HepG2 (cell line): ENCODE results near the gene GPR152. TPM values are rescaled to one million over a fixed set of nuclear protein-coding genes. Genes with fewer than 3 reads are reported as not detected.

ENCODE experiments used
- BORCS8-MEF2B ChIP-seq: sonication (generic); formaldehyde crosslinking; IDR thresholded peaks from 2 replicates; pipeline ENCODE4 v1.8.0; 2022; ENCODE audit warnings: mild to moderate bottlenecking, missing genetic modification reagents
- CBFB ChIP-seq: sonication (generic); formaldehyde crosslinking; IDR thresholded peaks from 2 replicates; pipeline ENCODE4 v1.4.0; 2020; ENCODE audit warnings: missing genetic modification reagents
- DRAP1 ChIP-seq: IDR thresholded peaks from 2 replicates; pipeline ENCODE4 v1.6.1; 2016; ENCODE audit warnings: missing genetic modification reagents, missing compliant biosample characterization
- FOXK1 ChIP-seq: sonication (generic); formaldehyde crosslinking; IDR thresholded peaks from 2 replicates; pipeline ENCODE4 v1.4.0; 2020; ENCODE audit warnings: low read depth, missing genetic modification reagents, borderline replicate concordance
- FOXO1 ChIP-seq: sonication (generic); formaldehyde crosslinking; IDR thresholded peaks from 2 replicates; pipeline ENCODE4 v1.4.0; 2020; ENCODE audit warnings: missing genetic modification reagents
- GABPA ChIP-seq, 2 experiments: IDR thresholded peaks; 2 replicates each; pipeline ENCODE4 v1.6.1; 2011 to 2016; ENCODE audit warnings: low read depth in 2 of 2, low read length in 1 of 2, missing biosample characterization in 1 of 2, missing genetic modification characterization in 1 of 2
- GABPB1 ChIP-seq: IDR thresholded peaks from 2 replicates; pipeline ENCODE4 v1.6.1; 2016; ENCODE audit warnings: mild to moderate bottlenecking, missing genetic modification reagents, moderate library complexity, missing compliant biosample characterization
- KDM5B ChIP-seq: sonication (generic); formaldehyde crosslinking; IDR thresholded peaks from 2 replicates; pipeline ENCODE4 v1.4.0; 2020; ENCODE audit warnings: missing genetic modification reagents, mild to moderate bottlenecking, borderline replicate concordance
- MIXL1 ChIP-seq: IDR thresholded peaks from 2 replicates; pipeline ENCODE4 v1.6.1; 2016
- MTA3 ChIP-seq: sonication (generic); formaldehyde crosslinking; IDR thresholded peaks from 2 replicates; pipeline ENCODE4 v1.4.0; 2020; ENCODE audit warnings: missing genetic modification reagents
- NCOA5 ChIP-seq: sonication (generic); formaldehyde crosslinking; IDR thresholded peaks from 2 replicates; pipeline ENCODE4 v1.4.0; 2020; ENCODE audit warnings: missing genetic modification reagents
- RBFOX2 ChIP-seq: fragments of 200-400 bp; formaldehyde crosslinking; IDR thresholded peaks from 2 replicates; pipeline ENCODE4 v1.6.1; 2017; ENCODE audit warnings: low read depth, mild to moderate bottlenecking, low read length
- RNF2 ChIP-seq: fragments of 450-650 bp; conservative IDR thresholded peaks from 2 replicates; pipeline ENCODE4 v1.6.1; 2016; ENCODE audit warnings: low read depth
- SAFB2 ChIP-seq: sonication (generic); formaldehyde crosslinking; IDR thresholded peaks from 2 replicates; pipeline ENCODE4 v1.5.1; 2020; ENCODE audit warnings: missing genetic modification reagents, low read depth, mild to moderate bottlenecking, borderline replicate concordance
- SPEN ChIP-seq: sonication (generic); formaldehyde crosslinking; IDR thresholded peaks from 2 replicates; pipeline ENCODE4 v1.5.1; 2020; ENCODE audit warnings: low read depth, mild to moderate bottlenecking, missing genetic modification reagents
- ZFY ChIP-seq: sonication (generic); formaldehyde crosslinking; IDR thresholded peaks from 2 replicates; pipeline ENCODE4 v1.4.0; 2020; ENCODE audit warnings: missing genetic modification reagents
- ZNF512B ChIP-seq: sonication (generic); formaldehyde crosslinking; IDR thresholded peaks from 2 replicates; pipeline ENCODE4 v1.5.1; 2020; ENCODE audit warnings: missing genetic modification reagents, mild to moderate bottlenecking, borderline replicate concordance
- ZNF563 ChIP-seq: sonication (generic); formaldehyde crosslinking; IDR thresholded peaks from 2 replicates; pipeline ENCODE4 v1.8.0; 2022; ENCODE audit warnings: mild to moderate bottlenecking, moderate library complexity, missing genetic modification reagents
- ZNF652 ChIP-seq: IDR thresholded peaks from 2 replicates; pipeline ENCODE4 v1.6.1; 2016; ENCODE audit warnings: low read depth, borderline replicate concordance
- polyA plus RNA-seq, 8 experiments: library from polyadenylated mRNA; depleted of rRNA in 3 of 8; stranded (reverse) in 7 of 8; unstranded in 1 of 8; fragments of >200 nt; fragmentation: Illumina TruSeq in 4 of 8; extraction: Trizol in 4 of 8; gene quantifications; 2 replicates each; pipeline versions ENCODE4 v1.2.1 to v1.2.3, GENCODE V29; 2011 to 2016; ENCODE audit warnings: low read depth in 4 of 8, missing spikeins in 1 of 8, mixed read lengths in 1 of 8; ENCODE audit not compliant: insufficient read depth in 1 of 8
- total RNA-seq, 5 experiments: library from RNA; depleted of rRNA; stranded (reverse); fragments of >200 nt; fragmentation: Illumina TruSeq; extraction: Trizol; gene quantifications; 2 replicates each; pipeline ENCODE4 v1.2.3, GENCODE V29; 2016; ENCODE audit warnings: low read depth in 1 of 5
- TF ChIP-seq, protein P1 (sequence below): sonication (generic); formaldehyde crosslinking; IDR thresholded peaks from 2 replicates; pipeline ENCODE4 v1.4.0; 2020; ENCODE audit warnings: missing genetic modification reagents
- TF ChIP-seq, protein P2 (sequence below): sonication (generic); formaldehyde crosslinking; conservative IDR thresholded peaks from 2 replicates; pipeline ENCODE4 v1.4.0; 2020; ENCODE audit warnings: missing genetic modification reagents

Gene GPR152
- total and polyA plus RNA-seq, 2 of the 13 experiments (the other 11 are each of a cell fraction or from before 2014, with no cell fraction given): not detected

- TF ChIP-seq ZNF563: peak; percentile 75; the same call in 1 of the 2 replicates
- TF ChIP-seq ZNF512B (CRISPR knock-in tag): no peak
- peak; percentile 54; the same call in 1 of the 2 replicates for TF ChIP-seq KDM5B
- TF ChIP-seq RNF2: 0 out of 2 replicates have a peak, but pooled peaks have one; percentile 13
- TF ChIP-seq GABPA (IDR thresholded peaks at IDR 0.05; ENCODE audit: low read depth, low read length): peak; percentile 67
- peak; percentile 55; the same call in 1 of the 2 replicates for TF ChIP-seq GABPA (CRISPR knock-in tag; IDR thresholded peaks at IDR 0.05; ENCODE audit: low read depth)
- TF ChIP-seq MIXL1 (CRISPR knock-in tag): peak; percentile 10; the same call in 1 of the 2 replicates
- TF ChIP-seq FOXO1: peak; percentile 24; the same call in 1 of the 2 replicates
- peak; percentile 85 for TF ChIP-seq GABPB1
- TF ChIP-seq CBFB (CRISPR knock-in tag): 0 out of 2 replicates have a peak, but pooled peaks have one; percentile 9
- TF ChIP-seq SAFB2 (CRISPR knock-in tag): no peak; the same call in 1 of the 2 replicates
- no peak for TF ChIP-seq NCOA5 (CRISPR knock-in tag)
- TF ChIP-seq ZNF652 (CRISPR knock-in tag): 0 out of 2 replicates have a peak, but pooled peaks have one; percentile 58
- TF ChIP-seq, protein P1, sequence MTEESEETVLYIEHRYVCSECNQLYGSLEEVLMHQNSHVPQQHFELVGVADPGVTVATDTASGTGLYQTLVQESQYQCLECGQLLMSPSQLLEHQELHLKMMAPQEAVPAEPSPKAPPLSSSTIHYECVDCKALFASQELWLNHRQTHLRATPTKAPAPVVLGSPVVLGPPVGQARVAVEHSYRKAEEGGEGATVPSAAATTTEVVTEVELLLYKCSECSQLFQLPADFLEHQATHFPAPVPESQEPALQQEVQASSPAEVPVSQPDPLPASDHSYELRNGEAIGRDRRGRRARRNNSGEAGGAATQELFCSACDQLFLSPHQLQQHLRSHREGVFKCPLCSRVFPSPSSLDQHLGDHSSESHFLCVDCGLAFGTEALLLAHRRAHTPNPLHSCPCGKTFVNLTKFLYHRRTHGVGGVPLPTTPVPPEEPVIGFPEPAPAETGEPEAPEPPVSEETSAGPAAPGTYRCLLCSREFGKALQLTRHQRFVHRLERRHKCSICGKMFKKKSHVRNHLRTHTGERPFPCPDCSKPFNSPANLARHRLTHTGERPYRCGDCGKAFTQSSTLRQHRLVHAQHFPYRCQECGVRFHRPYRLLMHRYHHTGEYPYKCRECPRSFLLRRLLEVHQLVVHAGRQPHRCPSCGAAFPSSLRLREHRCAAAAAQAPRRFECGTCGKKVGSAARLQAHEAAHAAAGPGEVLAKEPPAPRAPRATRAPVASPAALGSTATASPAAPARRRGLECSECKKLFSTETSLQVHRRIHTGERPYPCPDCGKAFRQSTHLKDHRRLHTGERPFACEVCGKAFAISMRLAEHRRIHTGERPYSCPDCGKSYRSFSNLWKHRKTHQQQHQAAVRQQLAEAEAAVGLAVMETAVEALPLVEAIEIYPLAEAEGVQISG: peak; percentile 41; the same call in 1 of the 2 replicates
- 0 out of 2 replicates have a peak, but pooled peaks have one; percentile 16 for TF ChIP-seq FOXK1 (CRISPR knock-in tag)
- no peak for TF ChIP-seq BORCS8-MEF2B (CRISPR knock-in tag)
- TF ChIP-seq MTA3 (CRISPR knock-in tag): no peak
- peak; percentile 70 for TF ChIP-seq SPEN (CRISPR knock-in tag)
- peak; percentile 88 for TF ChIP-seq RBFOX2
- peak; percentile 59 for TF ChIP-seq DRAP1 (CRISPR knock-in tag)
- TF ChIP-seq, protein P2, sequence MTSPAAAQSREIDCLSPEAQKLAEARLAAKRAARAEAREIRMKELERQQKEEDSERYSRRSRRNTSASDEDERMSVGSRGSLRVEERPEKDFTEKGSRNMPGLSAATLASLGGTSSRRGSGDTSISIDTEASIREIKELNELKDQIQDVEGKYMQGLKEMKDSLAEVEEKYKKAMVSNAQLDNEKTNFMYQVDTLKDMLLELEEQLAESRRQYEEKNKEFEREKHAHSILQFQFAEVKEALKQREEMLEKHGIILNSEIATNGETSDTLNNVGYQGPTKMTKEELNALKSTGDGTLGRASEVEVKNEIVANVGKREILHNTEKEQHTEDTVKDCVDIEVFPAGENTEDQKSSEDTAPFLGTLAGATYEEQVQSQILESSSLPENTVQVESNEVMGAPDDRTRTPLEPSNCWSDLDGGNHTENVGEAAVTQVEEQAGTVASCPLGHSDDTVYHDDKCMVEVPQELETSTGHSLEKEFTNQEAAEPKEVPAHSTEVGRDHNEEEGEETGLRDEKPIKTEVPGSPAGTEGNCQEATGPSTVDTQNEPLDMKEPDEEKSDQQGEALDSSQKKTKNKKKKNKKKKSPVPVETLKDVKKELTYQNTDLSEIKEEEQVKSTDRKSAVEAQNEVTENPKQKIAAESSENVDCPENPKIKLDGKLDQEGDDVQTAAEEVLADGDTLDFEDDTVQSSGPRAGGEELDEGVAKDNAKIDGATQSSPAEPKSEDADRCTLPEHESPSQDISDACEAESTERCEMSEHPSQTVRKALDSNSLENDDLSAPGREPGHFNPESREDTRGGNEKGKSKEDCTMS (CRISPR knock-in tag): no peak
- peak; percentile 81 for TF ChIP-seq ZFY (CRISPR knock-in tag)
Observed at GRCh38 chr11:67401495-67402191, 50.9 kb downstream of the GPR152 start, which contains the start of gene PPP1CA (continued).
